Muscle of leg (tissue), 16 donors: ENCODE results near the gene LRRIQ3. TPM values are rescaled to one million over a fixed set of nuclear protein-coding genes. Genes with fewer than 3 reads are reported as not detected.

Experiments
- DNase-seq: peaks from one replicate; pipeline ENCODE4 v3.0.0; 2013
- H3K27ac ChIP-seq: one replicate; pipeline ENCODE4 v1.5.1; 2013; ENCODE audit warnings: mild to moderate bottlenecking, low read length, control low read depth
- H3K27me3 ChIP-seq: one replicate; pipeline ENCODE4 v1.6.1; 2013; ENCODE audit warnings: low read length; ENCODE audit not compliant: control insufficient read depth, insufficient read depth
- H3K36me3 ChIP-seq: one replicate; pipeline ENCODE4 v1.6.1; 2013; ENCODE audit warnings: low read length; ENCODE audit not compliant: control insufficient read depth, insufficient read depth
- H3K4me1 ChIP-seq: one replicate; pipeline ENCODE4 v1.6.1; 2013; ENCODE audit warnings: low read length; ENCODE audit not compliant: control insufficient read depth, insufficient read depth
- H3K4me3 ChIP-seq: one replicate; pipeline ENCODE4 v1.5.1; 2013; ENCODE audit warnings: low read length, control low read depth
- H3K9me3 ChIP-seq: replicated peaks from 2 replicates; pipeline ENCODE4 v1.6.1; 2013; ENCODE audit warnings: low read depth, low read length; ENCODE audit not compliant: control insufficient read depth
- WGBS: methylation state at CpG from one replicate; pipeline ENCODE4 v1.1.5; 2013; ENCODE audit warnings: missing lambda C conversion rate; ENCODE audit not compliant: insufficient coverage; 5-methylcytosine and 5-hydroxymethylcytosine counted together
- long read RNA-seq, 11 donors: transcript quantifications; one replicate each; lab custom pipeline, GENCODE V29; 2026
- polyA plus RNA-seq, 8 donors: library from polyadenylated mRNA; unstranded; fragments of 120-200 nt; gene quantifications; one replicate each; pipeline versions ENCODE4 v1.2.1 to v1.2.3, GENCODE V29; 2013; ENCODE audit warnings: inconsistent platforms in 1 of 8, low replicate concordance in 1 of 8; ENCODE audit not compliant: insufficient read length in 8 of 8, insufficient read depth in 1 of 8
- total RNA-seq: library from RNA; stranded (reverse); fragments of 120-200 nt; gene quantifications from one replicate; pipeline ENCODE4 v1.2.4, GENCODE V29; 2013

Gene LRRIQ3, protein sequence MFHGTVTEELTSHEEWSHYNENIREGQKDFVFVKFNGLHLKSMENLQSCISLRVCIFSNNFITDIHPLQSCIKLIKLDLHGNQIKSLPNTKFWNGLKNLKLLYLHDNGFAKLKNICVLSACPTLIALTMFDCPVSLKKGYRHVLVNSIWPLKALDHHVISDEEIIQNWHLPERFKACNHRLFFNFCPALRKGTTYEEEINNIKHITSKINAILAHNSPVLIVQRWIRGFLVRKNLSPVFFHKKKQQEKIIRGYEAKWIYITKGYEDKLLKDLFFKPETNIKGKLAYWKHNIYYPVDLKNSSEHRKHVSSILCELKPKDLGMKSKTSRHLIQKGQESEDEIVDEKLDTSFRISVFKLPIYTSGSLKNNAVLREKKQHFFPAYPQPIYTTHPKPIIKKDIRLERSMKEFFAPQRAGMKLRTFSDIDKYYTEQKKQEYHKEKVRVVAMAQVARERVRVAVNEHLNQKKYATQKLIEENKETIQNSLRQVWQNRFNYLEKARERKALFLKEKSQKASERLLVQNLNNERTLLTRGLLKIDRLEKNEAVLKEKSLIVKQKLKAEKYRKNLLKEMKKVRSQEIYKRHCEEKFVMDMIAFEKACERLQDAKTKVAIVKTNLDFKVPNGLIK
- total RNA-seq: 0.35 TPM
- polyA plus RNA-seq: under 1 TPM; 0.11 to 0.84 (median 0.51) TPM
- long read RNA-seq, donor 1: 0 reads
- long read RNA-seq, donor 2: 0 reads
- long read RNA-seq, donor 3: 0 reads
- long read RNA-seq, donor 4: 0 reads
- long read RNA-seq, donor 5: 0 reads
- long read RNA-seq, donor 6, partial matches to known transcripts: 0 of 10 reads
- long read RNA-seq, donor 6, other reads (novel, unspliced or antisense): 10 of 10 reads
- long read RNA-seq, donor 7: 0 reads
- long read RNA-seq, donor 8: 0 reads
- long read RNA-seq, donor 9: 0 reads
- long read RNA-seq, donor 10: 0 reads
- long read RNA-seq, donor 11: 0 reads

- 4% methylated on average over 36 of the region's 41 CpGs for WGBS
- DNase-seq: peak; percentile 98
- Histone ChIP-seq H3K4me3 (peak within 1 kb of the TSS; percentile 79), H3K27me3 (no peaks in the 10 kb centered on the region), H3K9me3 (no peaks in the 10 kb centered on the region), H3K27ac (peak within 1 kb of the TSS; percentile 94), H3K36me3 (peaks cover 2% of the 10 kb centered on the region), H3K4me1 (peaks cover 2% of the 10 kb centered on the region)
Measured at GRCh38 chr1:74197657-74198552, at the start of gene LRRIQ3, which contains the start of gene FPGT. Gene LRRIQ3 (minus strand): TSS chr1:74198176. CDS start chr1:74183684, 14,492 bp downstream. Gene FPGT (plus strand): TSS chr1:74198242. CDS start chr1:74198279, 37 bp downstream.

GRCh38 chr1:74246315-74246714 is 48.3 kb upstream of the LRRIQ3 start:
- Histone ChIP-seq H3K36me3 (no peaks in the 10 kb centered on the region), H3K4me1 (no peaks in the 10 kb centered on the region), H3K9me3 (peaks cover 2% of the 10 kb centered on the region), H3K27ac (no peak overlapping the region), H3K4me3 (no peak overlapping the region), H3K27me3 (no peaks in the 10 kb centered on the region)
- WGBS: 63% methylated on average over 1 of the region's 2 CpGs
- DNase-seq: no peak

- Histone ChIP-seq H3K36me3 (no peaks in the 10 kb centered on the region), H3K9me3 (peaks cover 2% of the 10 kb centered on the region), H3K27me3 (no peaks in the 10 kb centered on the region), H3K4me3 (no peak overlapping the region), H3K4me1 (no peaks in the 10 kb centered on the region), H3K27ac (no peak overlapping the region)
- WGBS: 10% methylated on average over 2 of the region's 2 CpGs
- no peak for DNase-seq
Measured at GRCh38 chr1:74245168-74245772, 47.3 kb upstream of the LRRIQ3 start.

DNA sequence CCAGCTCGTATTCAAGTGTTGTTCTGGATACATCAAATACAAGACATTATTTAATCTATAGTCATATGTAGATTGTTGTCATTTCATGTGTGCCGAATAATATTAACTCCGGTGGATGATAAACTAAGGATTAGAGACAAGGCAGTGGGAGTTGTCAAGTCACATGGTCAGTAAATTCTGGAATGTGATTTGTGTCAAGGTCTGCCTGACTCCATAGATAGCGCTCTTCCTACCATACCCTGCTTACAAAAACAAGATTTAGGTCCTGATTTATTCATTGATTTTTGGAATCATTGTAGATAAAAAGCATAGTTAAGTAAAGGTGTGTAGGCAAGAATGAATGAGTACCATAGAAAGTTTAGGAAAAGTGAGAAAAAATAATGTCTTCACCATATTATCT is 39.8 kb upstream of the LRRIQ3 start:
- H3K27me3 ChIP-seq: no peaks in the 10 kb centered on the region
- H3K4me3 ChIP-seq: no peak overlapping the region
- no peaks in the 10 kb centered on the region for H3K9me3 ChIP-seq
- WGBS: no CpG with 5 or more reads among the region's 4 CpGs
- H3K27ac ChIP-seq: no peak overlapping the region
- DNase-seq: no peak
- H3K36me3 ChIP-seq: no peaks in the 10 kb centered on the region
- no peaks in the 10 kb centered on the region for H3K4me1 ChIP-seq

- H3K27ac ChIP-seq: no peak overlapping the region
- no peak overlapping the region for H3K4me3 ChIP-seq
- no peaks in the 10 kb centered on the region for H3K27me3 ChIP-seq
- H3K36me3 ChIP-seq: no peaks in the 10 kb centered on the region
- DNase-seq: no peak
- no peaks in the 10 kb centered on the region for H3K4me1 ChIP-seq
- H3K9me3 ChIP-seq: no peaks in the 10 kb centered on the region
- WGBS: no CpG with 5 or more reads among the region's 1 CpG
Measured at GRCh38 chr1:74237035-74237434, 39.1 kb upstream of the LRRIQ3 start.

DNA sequence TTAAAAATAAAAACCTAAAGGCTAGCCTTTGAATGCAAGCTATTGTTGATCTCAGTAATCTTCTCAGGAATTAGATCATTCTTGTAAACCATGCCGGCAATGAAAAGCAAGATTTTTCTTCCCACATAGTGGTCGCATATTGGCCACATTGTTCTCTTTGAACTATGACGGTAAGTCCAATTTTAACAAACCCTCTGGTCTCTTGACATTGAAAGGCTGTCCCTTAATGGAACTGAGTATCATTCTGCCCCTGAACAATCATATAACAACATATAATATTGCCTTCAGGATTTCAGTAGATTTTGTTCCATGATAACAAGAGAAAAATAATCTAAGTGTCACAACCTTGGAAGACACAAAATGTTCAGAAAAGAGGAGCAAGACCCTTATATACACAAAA is 38.5 kb upstream of the LRRIQ3 start:
- H3K4me3 ChIP-seq: no peak overlapping the region
- H3K4me1 ChIP-seq: no peaks in the 10 kb centered on the region
- no peaks in the 10 kb centered on the region for H3K36me3 ChIP-seq
- no peaks in the 10 kb centered on the region for H3K27me3 ChIP-seq
- H3K27ac ChIP-seq: no peak overlapping the region
- no peak for DNase-seq
- H3K9me3 ChIP-seq: no peaks in the 10 kb centered on the region
- WGBS: 94% methylated on average over 2 of the region's 3 CpGs

- Histone ChIP-seq H3K27ac (no peak within 1 kb of the TSS), H3K9me3 (no peaks in the 10 kb centered on the region), H3K27me3 (no peaks in the 10 kb centered on the region), H3K4me1 (no peaks in the 10 kb centered on the region), H3K36me3 (no peaks in the 10 kb centered on the region), H3K4me3 (no peak within 1 kb of the TSS)
- WGBS: no CpG with 5 or more reads among the region's 2 CpGs
- DNase-seq: no peak
Measured at GRCh38 chr1:74235153-74235552, 37.2 kb upstream of the LRRIQ3 start, which contains the start of gene TNNI3K. Gene TNNI3K (plus strand): TSS chr1:74235387. CDS start chr1:74235452, 65 bp downstream.

DNA sequence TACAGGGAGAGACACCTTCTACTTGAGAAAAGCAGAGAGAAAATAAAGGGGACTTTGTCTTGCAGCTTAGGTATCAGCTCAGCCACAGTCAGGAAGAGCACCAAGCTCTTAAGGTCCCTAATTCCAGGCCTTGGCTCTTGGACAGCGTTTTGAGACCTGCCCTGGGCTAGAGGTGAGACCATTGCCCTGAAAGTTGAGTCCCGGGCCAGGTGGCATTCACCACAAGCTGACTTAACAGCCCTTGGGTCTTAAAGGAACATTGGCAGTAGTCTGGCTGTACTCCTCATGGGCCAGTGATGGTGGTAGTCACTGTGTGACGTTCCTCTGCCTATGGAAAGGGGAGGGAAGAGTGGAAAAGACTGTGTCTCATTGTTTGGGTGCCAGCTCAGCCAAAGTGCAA is 25.5 kb upstream of the LRRIQ3 start:
- no peak for DNase-seq
- H3K36me3 ChIP-seq: no peaks in the 10 kb centered on the region
- WGBS: 82% methylated on average over 3 of the region's 3 CpGs
- H3K27ac ChIP-seq: no peak overlapping the region
- H3K9me3 ChIP-seq: no peaks in the 10 kb centered on the region
- H3K4me1 ChIP-seq: no peaks in the 10 kb centered on the region
- H3K4me3 ChIP-seq: no peak overlapping the region
- no peaks in the 10 kb centered on the region for H3K27me3 ChIP-seq

DNA sequence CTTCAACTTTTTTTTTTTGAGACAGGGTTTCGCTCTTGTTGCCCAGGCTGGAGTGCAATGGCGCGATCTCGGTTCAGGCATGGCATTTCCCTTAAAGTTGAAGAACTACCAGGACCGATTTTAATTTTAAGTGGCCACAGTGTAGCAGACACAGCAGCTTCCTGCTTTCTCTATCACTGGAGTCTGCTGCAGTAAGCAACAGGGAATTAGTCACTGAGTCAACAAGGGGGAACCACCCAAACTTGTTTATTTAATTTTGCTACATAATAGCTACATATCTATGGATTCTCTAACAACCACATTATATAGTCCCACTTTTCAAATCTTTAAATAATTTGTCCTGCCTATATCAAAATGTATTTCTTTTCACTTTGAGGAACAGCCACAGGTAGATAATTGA is 24.7 kb upstream of the LRRIQ3 start:
- H3K4me3 ChIP-seq: no peak overlapping the region
- no peaks in the 10 kb centered on the region for H3K36me3 ChIP-seq
- no peak overlapping the region for H3K27ac ChIP-seq
- 98% methylated on average over 5 of the region's 5 CpGs for WGBS
- H3K27me3 ChIP-seq: no peaks in the 10 kb centered on the region
- no peaks in the 10 kb centered on the region for H3K4me1 ChIP-seq
- H3K9me3 ChIP-seq: no peaks in the 10 kb centered on the region
- DNase-seq: no peak
